Ovary (tissue), 3 donors: ENCODE data around the gene NKAP.
"Not testable (repeated sequence)": the region's sequence is repeated elsewhere in the genome, so short reads cannot be mapped to it uniquely, and the experiment has no call there.

Experiments used
- CTCF ChIP-seq, 3 donors: fragments of 450-650 bp in 2 of 3; fragments of 200-600 bp in 1 of 3; IDR thresholded peaks; one replicate each; pipeline versions ENCODE4 v1.5.1 to v1.8.0; 2016 to 2022; ENCODE audit warnings: antibody characterized with exemption in 3 of 3, mild to moderate bottlenecking in 1 of 3
- EP300 ChIP-seq: sonication (generic); formaldehyde crosslinking; IDR thresholded peaks from one replicate; pipeline ENCODE4 v1.6.1; 2017; ENCODE audit warnings: antibody characterized with exemption
- POLR2A ChIP-seq: fragments of 450-650 bp; IDR thresholded peaks from one replicate; pipeline ENCODE4 v1.6.1; 2017; ENCODE audit warnings: antibody characterized with exemption, mild to moderate bottlenecking, moderate library complexity
- donor health status: DM: no; HTN: no; CAD: no.

DNA sequence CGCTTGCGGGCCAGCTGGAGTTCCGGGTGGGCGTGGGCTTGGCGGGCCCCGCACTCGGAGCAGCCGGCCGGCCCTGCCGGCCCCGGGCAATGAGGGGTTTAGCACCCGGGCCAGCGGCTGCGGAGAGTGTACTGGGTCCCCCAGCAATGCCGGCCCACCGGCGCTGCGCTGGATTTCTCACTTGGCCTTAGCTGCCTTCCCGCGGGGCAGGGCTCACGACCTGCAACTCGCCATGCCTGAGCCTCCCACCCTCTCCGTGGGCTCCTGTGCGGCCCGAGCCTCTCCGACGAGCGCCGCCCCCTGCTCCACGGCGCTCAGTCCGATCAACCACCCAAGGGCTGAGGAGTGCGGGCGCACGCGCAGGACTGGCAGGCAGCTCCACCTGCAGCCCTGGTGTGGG lies 52.9 kb downstream of the NKAP start:
- not testable (repeated sequence) for TF ChIP-seq CTCF (IDR thresholded peaks at IDR 0.05); POLR2A; EP300
